GM06990 (cell line): Measurements from ENCODE around the gene SIAH2.

Source experiments
- DNase-seq: peaks from one replicate; pipeline ENCODE4 v3.0.0-alpha.2; 2011; ENCODE audit not compliant: insufficient read length; ENCODE audit errors: extremely low read depth
- H3K27me3 ChIP-seq: replicated peaks from 2 replicates; pipeline ENCODE4 v1.6.0; 2011; ENCODE audit warnings: low read length; ENCODE audit not compliant: control insufficient read depth, insufficient read depth
- H3K36me3 ChIP-seq: 2 replicates; pipeline ENCODE4 v1.5.1; 2011; ENCODE audit warnings: low read length; ENCODE audit not compliant: control insufficient read depth, insufficient read depth
- H3K4me3 ChIP-seq: replicated peaks from 2 replicates; pipeline ENCODE4 v1.5.1; 2011; ENCODE audit warnings: low read depth, mild to moderate bottlenecking, control low read depth, low read length
- CTCF ChIP-seq: IDR thresholded peaks from 2 replicates; pipeline ENCODE4 v1.5.1; 2011; ENCODE audit warnings: low read length, control low read depth, mild to moderate bottlenecking, inconsistent platforms; ENCODE audit not compliant: insufficient read depth, poor library complexity, severe bottlenecking

Gene SIAH2

GRCh38 chr3:150739877-150740645 lies 22.9 kb downstream of the SIAH2 start:
- no peak for TF ChIP-seq CTCF
- Histone ChIP-seq H3K27me3 (no peaks in the 10 kb centered on the region), H3K36me3 (peaks cover 4% of the 10 kb centered on the region), H3K4me3 (no peak overlapping the region)
- DNase-seq: no peak

- Histone ChIP-seq H3K27me3 (no peaks in the 10 kb centered on the region), H3K36me3 (peaks cover 4% of the 10 kb centered on the region), H3K4me3 (no peak overlapping the region)
- no peak for DNase-seq
- TF ChIP-seq CTCF: no peak
Observed at GRCh38 chr3:150739200-150739863, 23.6 kb downstream of the SIAH2 start.

- DNase-seq: no peak
- no peaks in the 10 kb centered on the region for H3K27me3 ChIP-seq
- no peak overlapping the region for H3K4me3 ChIP-seq
- no peak for TF ChIP-seq CTCF
- peaks cover 4% of the 10 kb centered on the region for H3K36me3 ChIP-seq
Observed at GRCh38 chr3:150738688-150739087, 24.3 kb downstream of the SIAH2 start.

- H3K4me3 ChIP-seq: no peak overlapping the region
Observed at GRCh38 chr3:150737874-150738679, 24.9 kb downstream of the SIAH2 start.

More at GRCh38 chr3:150737874-150738679, 24.9 kb downstream of the SIAH2 start:
- no peak for TF ChIP-seq CTCF
- no peak for DNase-seq
- Histone ChIP-seq H3K36me3 (peaks cover 4% of the 10 kb centered on the region), H3K27me3 (no peaks in the 10 kb centered on the region)
